Measurements from ENCODE around the gene YOD1.

The YOD1 gene

GRCh38 chr1:207088701-207089626 is 38.0 kb upstream of the YOD1 start, which contains the start of gene C4BPB:
C4BPB (plus strand) TSS chr1:207088860; CDS start chr1:207089532, 672 bp downstream.
- no peak within 1 kb of the TSS for H3K4me3 ChIP-seq (ENCODE audit: control insufficient read depth, low read depth, low read length)
- no peak for DNase-seq (ENCODE audit: low read depth)
- TF ChIP-seq, protein P1, sequence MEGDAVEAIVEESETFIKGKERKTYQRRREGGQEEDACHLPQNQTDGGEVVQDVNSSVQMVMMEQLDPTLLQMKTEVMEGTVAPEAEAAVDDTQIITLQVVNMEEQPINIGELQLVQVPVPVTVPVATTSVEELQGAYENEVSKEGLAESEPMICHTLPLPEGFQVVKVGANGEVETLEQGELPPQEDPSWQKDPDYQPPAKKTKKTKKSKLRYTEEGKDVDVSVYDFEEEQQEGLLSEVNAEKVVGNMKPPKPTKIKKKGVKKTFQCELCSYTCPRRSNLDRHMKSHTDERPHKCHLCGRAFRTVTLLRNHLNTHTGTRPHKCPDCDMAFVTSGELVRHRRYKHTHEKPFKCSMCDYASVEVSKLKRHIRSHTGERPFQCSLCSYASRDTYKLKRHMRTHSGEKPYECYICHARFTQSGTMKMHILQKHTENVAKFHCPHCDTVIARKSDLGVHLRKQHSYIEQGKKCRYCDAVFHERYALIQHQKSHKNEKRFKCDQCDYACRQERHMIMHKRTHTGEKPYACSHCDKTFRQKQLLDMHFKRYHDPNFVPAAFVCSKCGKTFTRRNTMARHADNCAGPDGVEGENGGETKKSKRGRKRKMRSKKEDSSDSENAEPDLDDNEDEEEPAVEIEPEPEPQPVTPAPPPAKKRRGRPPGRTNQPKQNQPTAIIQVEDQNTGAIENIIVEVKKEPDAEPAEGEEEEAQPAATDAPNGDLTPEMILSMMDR (IDR thresholded peaks at IDR 0.05; ENCODE audit: control insufficient read depth, insufficient read depth, low read depth, low read length, missing control alignments): no peak

GRCh38 chr1:207088161-207088560 is 37.2 kb upstream of the YOD1 start:
- no peak overlapping the region for H3K4me3 ChIP-seq (ENCODE audit: control insufficient read depth, low read depth, low read length)
- no peak for DNase-seq (ENCODE audit: low read depth)
- TF ChIP-seq, protein P1 (IDR thresholded peaks at IDR 0.05; ENCODE audit: control insufficient read depth, insufficient read depth, low read depth, low read length, missing control alignments): no peak

GRCh38 chr1:207085887-207086286 is 34.9 kb upstream of the YOD1 start:
- no peak overlapping the region for H3K4me3 ChIP-seq (ENCODE audit: control insufficient read depth, low read depth, low read length)
- TF ChIP-seq, protein P1 (IDR thresholded peaks at IDR 0.05; ENCODE audit: control insufficient read depth, insufficient read depth, low read depth, low read length, missing control alignments): no peak
- DNase-seq (ENCODE audit: low read depth): no peak

DNA sequence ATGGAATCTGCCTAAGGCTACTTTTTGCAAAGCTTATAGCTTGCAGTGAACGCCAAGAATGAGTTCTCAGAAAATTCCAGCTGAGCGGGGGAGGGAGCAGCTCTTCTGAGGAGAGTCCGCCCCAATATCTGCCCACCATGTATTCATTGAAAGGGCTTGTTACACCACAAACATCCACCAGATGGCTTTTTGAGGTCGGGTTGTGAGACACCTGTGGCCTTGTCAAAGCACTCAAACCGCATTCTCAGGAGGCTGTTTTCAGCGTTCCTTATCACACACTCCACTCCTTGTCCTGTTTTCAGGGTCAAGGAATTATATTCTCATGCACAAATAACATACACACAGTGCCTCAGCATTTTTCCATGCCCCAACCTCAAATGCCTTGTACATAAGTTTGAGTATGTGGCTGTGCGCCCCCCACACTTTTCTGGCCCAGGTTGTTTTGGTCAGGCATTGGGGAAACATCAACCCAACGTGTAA is 33.7 kb upstream of the YOD1 start:
- TF ChIP-seq, protein P1 (IDR thresholded peaks at IDR 0.05; ENCODE audit: control insufficient read depth, insufficient read depth, low read depth, low read length, missing control alignments): peak; percentile 61
- no peak overlapping the region for H3K4me3 ChIP-seq (ENCODE audit: control insufficient read depth, low read depth, low read length)
- DNase-seq (ENCODE audit: low read depth): no peak

DNA sequence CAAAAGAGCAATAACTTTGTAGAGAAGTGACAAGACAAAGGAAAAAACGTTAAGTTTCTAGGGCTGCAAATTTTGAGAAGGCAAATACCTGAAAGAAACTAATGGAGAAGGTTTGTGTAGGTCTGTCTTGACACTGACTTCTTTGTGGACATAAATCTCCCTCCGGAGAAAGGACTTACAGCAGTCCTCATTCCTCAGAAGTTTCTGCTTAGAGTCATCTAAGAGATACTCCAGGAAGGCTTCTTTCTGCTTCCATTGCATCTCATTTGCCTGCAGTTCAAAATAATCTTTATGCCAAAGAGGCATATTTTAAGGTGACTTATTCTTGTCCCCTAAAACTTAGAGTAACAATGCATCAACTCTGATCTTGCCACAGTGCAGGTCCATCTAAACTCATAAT is 33.2 kb upstream of the YOD1 start:
- TF ChIP-seq, protein P1 (IDR thresholded peaks at IDR 0.05; ENCODE audit: control insufficient read depth, insufficient read depth, low read depth, low read length, missing control alignments): no peak
- DNase-seq (ENCODE audit: low read depth): no peak
- no peak overlapping the region for H3K4me3 ChIP-seq (ENCODE audit: control insufficient read depth, low read depth, low read length)

DNA sequence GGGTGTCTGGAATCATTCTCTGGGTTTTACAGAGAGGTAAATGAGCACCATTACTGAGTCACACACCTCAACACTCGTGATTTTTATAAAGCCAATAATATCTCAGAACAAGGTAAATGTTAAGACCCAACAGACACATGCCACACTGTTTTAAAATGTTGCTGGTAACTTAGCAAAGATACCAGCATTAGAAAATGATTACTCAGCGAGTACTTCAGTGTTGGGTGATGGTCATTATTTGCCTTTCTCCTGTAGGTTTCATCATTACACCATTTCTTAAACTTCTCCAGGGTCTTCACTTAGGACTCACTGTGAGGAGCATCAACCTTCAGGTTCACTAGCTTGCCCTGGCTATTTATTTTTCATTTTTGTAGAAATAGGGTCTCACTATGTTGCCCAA is 30.8 kb upstream of the YOD1 start:
- DNase-seq (ENCODE audit: low read depth): no peak
- TF ChIP-seq, protein P1 (IDR thresholded peaks at IDR 0.05; ENCODE audit: control insufficient read depth, insufficient read depth, low read depth, low read length, missing control alignments): no peak
- no peak overlapping the region for H3K4me3 ChIP-seq (ENCODE audit: control insufficient read depth, low read depth, low read length)
